ENCODE measurements around the gene TNFSF18. TPM values are rescaled to one million over a fixed set of nuclear protein-coding genes. Genes with fewer than 3 reads are reported as not detected.

TNFSF18 gene
- total and polyA plus RNA-seq, 2 experiments from 2014 or later = 0.13 TPM; not detected in 1

DNA sequence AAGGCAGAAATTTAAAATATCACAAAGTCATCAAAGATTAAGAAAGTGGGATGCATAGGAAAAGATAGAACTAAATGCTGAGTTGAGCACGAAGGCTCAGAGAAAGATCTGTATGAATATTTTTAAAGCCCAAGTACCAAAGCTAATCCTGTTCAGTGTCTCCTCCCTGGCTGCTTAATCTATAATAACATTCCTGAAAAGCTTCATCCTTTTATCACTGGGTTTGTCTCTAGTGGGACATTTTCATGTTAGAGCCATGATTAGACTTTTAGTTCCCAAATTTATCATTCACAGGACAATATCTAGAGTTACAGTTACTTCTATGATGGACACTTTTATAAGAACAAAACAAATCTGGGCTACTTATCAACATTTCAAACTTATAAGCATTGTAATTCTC, 38.6 kb downstream of the TNFSF18 start:
- Histone ChIP-seq H3K4me3 (no peak overlapping the region), H3K36me3 (replicated peaks; ENCODE audit: insufficient read depth, low read depth) (no peaks in the 10 kb centered on the region), H3K4me2 (no peak overlapping the region), H3K9me2 (replicated peaks; ENCODE audit: insufficient read depth) (no peaks in the 10 kb centered on the region), H3K9me3 (ENCODE audit: low read depth) (no peaks in the 10 kb centered on the region), H3K27ac (no peak overlapping the region), H4K20me1 (ENCODE audit: insufficient read depth, poor library complexity, severe bottlenecking) (no peaks in the 10 kb centered on the region), H3K79me2 (no peaks in the 10 kb centered on the region), H2AFZ (no peak overlapping the region), H3K4me1 (ENCODE audit: insufficient read depth) (no peaks in the 10 kb centered on the region), H3K27me3 (no peaks in the 10 kb centered on the region)
- no peak for DNase-seq (ENCODE audit: low spot score)
- WGBS (ENCODE audit: low lambda C conversion rate, missing lambda C conversion rate) = 78% methylated on average over 1 of the region's 1 CpG
- TF ChIP-seq CTCF (IDR thresholded peaks at IDR 0.05; ENCODE audit: poor library complexity) (no peak), EZH2 (IDR thresholded peaks at IDR 0.05; ENCODE audit: borderline replicate concordance) (no peak), EZH2phosphoT487 (IDR thresholded peaks at IDR 0.05; ENCODE audit: low read depth, severe bottlenecking, unreplicated experiment) (no peak)

GRCh38 chr1:173009597-173009996, 41.1 kb downstream of the TNFSF18 start:
- Histone ChIP-seq H3K4me2 (no peak overlapping the region), H2AFZ (no peak overlapping the region), H3K4me1 (ENCODE audit: insufficient read depth) (no peaks in the 10 kb centered on the region), H4K20me1 (ENCODE audit: insufficient read depth, poor library complexity, severe bottlenecking) (no peaks in the 10 kb centered on the region), H3K79me2 (no peaks in the 10 kb centered on the region), H3K9me2 (replicated peaks; ENCODE audit: insufficient read depth) (no peaks in the 10 kb centered on the region), H3K27me3 (no peaks in the 10 kb centered on the region), H3K4me3 (no peak overlapping the region), H3K27ac (no peak overlapping the region), H3K9me3 (ENCODE audit: low read depth) (no peaks in the 10 kb centered on the region), H3K36me3 (replicated peaks; ENCODE audit: insufficient read depth, low read depth) (no peaks in the 10 kb centered on the region)
- 75% methylated on average over 1 of the region's 1 CpG for WGBS (ENCODE audit: low lambda C conversion rate, missing lambda C conversion rate)
- DNase-seq (ENCODE audit: low spot score) = no peak
- TF ChIP-seq EZH2 (IDR thresholded peaks at IDR 0.05; ENCODE audit: borderline replicate concordance) (no peak), EZH2phosphoT487 (IDR thresholded peaks at IDR 0.05; ENCODE audit: low read depth, severe bottlenecking, unreplicated experiment) (no peak), CTCF (IDR thresholded peaks at IDR 0.05; ENCODE audit: poor library complexity) (no peak)

GRCh38 chr1:173005196-173005864, 45.4 kb downstream of the TNFSF18 start:
- no peaks in the 10 kb centered on the region for H3K9me3 ChIP-seq (ENCODE audit: low read depth)
- no peak overlapping the region for H3K4me2 ChIP-seq
- no peak overlapping the region for H2AFZ ChIP-seq
- TF ChIP-seq EZH2 (IDR thresholded peaks at IDR 0.05; ENCODE audit: borderline replicate concordance) = no peak
- no peak for TF ChIP-seq EZH2phosphoT487 (IDR thresholded peaks at IDR 0.05; ENCODE audit: low read depth, severe bottlenecking, unreplicated experiment)
- TF ChIP-seq CTCF (IDR thresholded peaks at IDR 0.05; ENCODE audit: poor library complexity) = no peak
- no peak overlapping the region for H3K27ac ChIP-seq
- WGBS (ENCODE audit: low lambda C conversion rate, missing lambda C conversion rate) = 79% methylated on average over 2 of the region's 2 CpGs
- H3K4me3 ChIP-seq = no peak overlapping the region
- no peaks in the 10 kb centered on the region for H3K36me3 ChIP-seq (replicated peaks; ENCODE audit: insufficient read depth, low read depth)
- no peaks in the 10 kb centered on the region for H4K20me1 ChIP-seq (ENCODE audit: insufficient read depth, poor library complexity, severe bottlenecking)
- no peak for DNase-seq (ENCODE audit: low spot score)
- H3K27me3 ChIP-seq = no peaks in the 10 kb centered on the region
- H3K9me2 ChIP-seq (replicated peaks; ENCODE audit: insufficient read depth) = no peaks in the 10 kb centered on the region
- no peaks in the 10 kb centered on the region for H3K79me2 ChIP-seq
- H3K4me1 ChIP-seq (ENCODE audit: insufficient read depth) = no peaks in the 10 kb centered on the region
